Stimulated activated CD4-positive, alpha-beta T cell treated with anti-CD3 and anti-CD28 coated beads, TNF-alpha, amount 100 ng/mL, for 4 hours (primary cell): ENCODE measurements around the gene ABL1.

Experiments used
- DNase-seq, 3 experiments: peaks; one replicate each; pipeline ENCODE4 v3.0.0-alpha.2; 2020; ENCODE audit warnings: low read depth in 3 of 3

ABL1 gene

DNA sequence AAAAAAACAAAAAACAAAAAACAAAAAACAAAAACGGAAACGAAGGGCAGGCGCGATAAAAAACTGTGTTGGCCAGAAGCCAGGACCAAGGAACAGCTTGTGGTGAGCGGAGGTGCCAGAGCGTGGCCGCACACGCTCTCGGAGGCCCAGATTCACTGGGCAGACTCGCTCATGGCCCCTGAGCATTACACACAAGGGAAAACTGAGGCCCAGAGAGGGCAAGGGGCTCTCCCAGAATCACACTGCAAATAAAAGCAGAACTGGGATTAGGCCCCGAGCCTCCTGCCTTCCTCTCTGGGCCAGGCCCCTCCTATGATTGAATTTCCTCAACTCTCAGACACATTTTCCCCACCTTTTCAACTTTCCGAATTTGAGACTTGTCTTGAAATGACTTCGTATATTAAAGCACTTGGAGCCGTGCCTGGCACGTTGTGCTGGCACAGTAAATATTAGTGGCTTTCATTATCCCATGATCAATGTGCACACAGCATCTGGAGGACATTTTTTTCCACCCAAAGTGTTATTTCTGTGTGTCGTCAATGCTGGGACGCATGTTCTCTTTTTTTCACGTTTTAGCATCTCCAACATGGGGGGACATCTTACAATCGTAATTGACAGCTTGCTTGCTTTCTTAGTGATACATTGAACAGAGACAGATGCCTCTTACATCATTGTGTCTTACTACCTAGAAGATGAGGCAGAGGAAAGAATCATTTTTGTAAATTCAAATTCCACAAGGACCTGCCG is 96.6 kb downstream of the ABL1 start:
- DNase-seq: no peak

DNA sequence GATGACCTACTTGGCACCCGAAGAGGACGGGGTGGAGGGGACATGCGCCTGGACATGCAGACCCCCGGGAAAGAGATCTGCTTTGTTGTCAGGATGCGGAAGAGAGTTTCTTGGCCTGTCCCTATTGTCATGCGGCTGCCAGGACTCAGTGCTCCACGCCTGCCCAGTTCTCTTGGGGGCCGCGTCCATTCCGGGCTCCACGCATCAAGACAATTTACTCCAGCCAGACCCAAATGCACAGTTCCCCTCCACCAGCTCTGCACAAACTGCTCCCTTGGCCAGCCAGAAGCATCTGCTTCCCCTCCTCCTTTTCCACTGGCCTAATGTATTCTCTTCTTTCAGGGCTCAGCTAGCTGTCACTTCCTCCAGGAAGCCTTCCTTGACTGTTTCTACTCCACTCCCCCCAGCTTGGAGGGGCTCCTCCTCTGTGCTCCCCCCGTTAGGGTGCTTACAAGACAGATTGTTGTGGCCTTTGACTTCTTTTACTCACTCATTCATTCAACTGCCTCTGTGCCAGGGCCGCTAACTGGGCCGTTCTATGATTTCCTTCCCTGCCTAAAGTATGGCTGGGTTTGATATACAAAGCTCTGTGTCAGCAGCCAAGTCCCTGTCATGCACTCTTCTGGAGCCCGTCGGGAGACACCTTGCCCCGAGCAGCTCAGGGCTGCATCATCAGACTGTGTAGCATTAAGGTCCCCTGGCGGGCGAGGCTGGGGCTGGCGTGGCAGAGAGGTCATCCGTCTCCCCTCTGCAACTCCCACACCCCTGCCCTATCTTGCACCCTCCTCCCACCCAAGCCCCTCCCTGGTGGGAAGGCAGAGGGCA is 97.4 kb downstream of the ABL1 start:
- DNase-seq: no peak

DNA sequence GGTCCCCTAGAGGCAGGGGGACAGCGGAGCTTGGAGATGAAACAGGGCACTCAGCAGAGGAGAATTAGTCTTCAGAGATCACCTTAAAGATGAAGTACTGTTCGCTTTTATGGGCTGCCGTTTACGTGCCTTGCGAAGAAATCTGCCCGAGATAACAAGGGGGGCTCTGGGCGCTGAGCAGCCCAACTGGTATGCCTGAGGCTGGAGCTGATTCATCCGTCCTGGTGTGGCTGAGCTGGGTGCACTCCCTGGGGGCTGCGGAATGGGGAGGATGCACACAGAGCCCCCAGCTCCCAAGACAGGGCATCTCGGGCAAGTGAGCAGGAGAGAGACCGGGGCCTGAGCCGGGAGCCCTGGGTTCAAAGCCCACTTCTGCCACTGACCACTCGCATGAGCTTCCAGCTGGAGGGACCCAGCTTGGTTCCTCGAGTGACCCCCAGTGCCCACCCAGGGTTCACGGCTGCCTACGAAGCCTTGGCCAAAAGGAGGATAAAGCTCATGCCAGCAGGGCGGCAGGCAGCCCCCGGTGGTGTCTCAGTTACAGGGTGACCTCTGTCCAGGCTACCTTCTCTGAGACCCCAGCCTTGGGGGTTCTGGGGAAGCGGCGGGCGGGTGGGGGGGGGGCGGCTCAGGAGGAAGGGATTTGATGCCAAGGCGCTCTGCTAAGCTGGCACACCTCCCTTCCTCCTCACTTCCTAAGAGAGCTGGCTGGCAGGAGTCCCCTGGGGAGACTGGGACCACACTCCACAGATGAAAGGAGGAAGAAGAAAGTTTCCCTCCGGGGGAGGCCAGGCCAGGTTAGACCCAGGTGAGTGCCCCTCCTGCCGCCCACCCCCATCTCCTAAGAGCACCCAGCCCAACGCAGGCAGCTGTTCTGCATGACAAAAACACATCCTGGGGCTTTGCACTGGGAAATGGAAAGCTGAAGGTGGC is 98.3 kb downstream of the ABL1 start:
- DNase-seq: no peak

DNA sequence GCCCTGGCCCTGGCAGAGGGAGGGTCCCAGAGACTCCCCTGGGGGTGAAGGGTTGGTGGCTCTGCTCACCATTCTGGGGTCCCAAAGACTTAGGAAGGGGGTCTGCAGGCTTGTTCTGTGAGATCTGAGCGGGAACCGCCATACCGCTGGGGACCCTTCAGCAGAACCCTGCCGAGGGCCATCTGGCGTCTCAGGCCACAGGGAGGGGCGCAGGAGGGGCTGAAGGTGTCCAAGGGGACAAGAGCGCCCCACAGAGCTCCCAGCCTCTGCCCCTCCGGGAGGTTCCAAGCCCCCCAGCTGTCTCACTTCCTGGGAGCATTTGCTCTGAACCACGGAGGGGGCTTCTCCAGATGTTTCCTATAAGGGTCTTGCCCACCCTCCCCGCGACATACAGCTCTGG is 99.2 kb downstream of the ABL1 start:
- DNase-seq: no peak

DNA sequence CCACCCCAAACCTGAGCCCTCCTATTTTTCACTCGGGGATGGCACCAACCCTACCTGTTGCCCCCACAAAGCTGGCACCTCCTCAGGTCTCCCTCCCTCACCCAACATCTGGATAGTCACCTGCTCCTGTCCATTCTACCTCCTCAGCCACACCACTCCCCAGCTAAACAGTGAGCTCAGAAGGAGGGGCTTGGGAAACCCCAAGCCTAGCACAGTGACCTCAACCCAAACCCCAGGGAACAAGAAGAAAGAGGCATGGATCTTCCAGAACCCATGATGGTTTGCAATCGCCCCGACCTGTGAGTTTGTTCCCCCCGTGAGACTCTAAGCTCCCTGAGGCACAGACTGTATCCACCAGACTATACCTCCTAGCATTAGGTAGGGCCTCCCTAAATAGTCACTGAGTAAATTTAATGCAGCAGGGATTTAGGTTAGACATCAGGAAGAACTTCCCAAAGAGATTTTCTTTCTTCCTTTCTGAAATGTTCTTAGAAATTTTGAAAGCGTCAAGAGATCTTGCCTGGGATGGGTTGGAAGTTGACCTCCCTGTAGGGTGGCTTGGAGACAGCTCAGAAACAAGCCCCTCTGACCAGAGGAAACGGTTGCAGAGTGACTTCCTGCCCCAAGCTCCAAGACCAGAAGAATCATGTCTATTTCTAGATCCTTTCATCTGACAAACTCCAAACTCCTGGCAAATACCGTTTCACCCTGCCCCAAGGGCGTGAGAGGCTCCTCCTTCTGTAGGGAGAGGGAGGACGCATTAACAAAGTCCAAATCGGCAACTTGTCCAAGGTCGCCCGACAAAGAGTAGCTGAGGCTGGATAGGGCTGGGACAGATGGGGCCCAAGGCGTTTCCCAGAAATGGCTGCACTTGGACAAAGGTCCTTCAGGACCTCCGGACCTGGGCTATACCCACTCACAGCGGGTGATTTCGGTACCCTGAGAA is 99.9 kb downstream of the ABL1 start:
- DNase-seq: no peak

DNA sequence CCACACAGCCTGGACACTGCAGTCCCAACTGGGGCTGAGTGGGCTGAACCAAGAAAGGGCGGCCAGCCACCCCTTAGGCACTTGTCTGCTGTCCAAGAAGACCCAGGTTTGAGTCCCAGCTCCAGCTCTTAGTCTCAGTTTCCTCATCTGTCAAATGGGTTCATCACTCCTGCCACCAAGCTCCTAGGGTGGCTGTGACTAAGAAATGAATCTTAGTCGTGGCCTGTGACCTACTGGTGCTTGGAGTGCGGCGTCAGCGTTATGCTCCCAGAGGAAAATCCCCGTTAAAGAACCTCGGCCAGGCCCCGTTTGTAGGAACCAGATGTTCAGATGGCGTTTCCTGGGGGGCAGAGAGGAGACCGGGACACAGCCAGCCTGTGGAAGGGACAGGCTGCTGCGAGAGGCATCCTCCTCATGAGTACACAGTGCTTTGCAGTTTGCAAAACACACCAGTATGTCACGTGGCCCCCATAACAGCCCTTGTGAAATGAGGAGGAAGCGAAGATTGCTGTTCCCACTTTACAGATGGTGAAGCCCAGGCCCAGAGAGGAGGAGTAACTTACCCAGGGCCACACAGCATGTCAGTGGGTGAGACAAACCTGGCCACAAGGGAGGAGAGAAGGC is 100.7 kb downstream of the ABL1 start:
- no peak for DNase-seq

DNA sequence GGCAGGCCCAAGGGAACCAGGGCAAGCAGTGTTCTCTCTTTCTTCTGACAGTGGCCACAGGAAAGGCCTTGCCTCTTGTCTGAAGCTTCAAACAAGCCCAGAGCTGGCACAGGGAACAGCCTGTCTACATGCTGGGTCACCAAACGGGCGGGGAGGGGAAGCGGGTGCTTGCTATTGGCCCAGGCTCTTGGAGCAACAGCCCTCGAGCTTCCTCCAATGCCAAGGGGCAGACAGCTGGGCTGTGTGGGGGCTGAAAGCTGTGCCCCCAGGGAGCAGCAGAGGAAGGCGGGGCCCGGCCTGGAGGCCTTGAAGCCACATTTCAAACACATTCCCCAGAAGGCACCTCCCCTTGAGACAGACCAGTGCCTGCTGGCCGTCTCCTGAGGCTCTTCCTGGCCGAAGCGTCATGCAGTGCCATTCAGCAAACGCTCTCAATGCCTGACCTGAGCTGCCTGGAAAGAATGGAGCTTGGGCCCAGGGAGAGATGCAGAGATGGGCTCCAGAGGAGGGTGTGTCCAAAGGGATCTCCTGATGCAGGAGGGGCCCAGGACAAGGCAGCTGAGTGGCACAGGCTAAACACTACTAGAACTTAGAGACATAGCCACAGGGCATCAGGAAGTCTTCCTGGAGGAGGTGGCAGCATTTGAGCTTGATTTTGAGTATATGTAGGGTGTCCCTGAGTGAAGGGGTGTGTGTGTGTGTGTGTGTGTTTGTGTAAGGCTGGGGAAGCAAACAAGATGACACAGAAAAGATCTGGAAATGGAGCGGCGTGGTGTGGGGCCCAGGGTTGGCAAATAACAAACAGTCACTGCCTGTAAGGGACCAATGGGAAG is 101.4 kb downstream of the ABL1 start:
- no peak for DNase-seq
